GM12892 (cell line): Measurements from ENCODE around the gene SLC29A1.
"Not testable (repeated sequence)": the region's sequence is repeated elsewhere in the genome, so short reads cannot be mapped to it uniquely, and the experiment has no call there.

Experiments
- DNase-seq: peaks from one replicate; pipeline ENCODE4 v3.0.0; 2011; ENCODE audit not compliant: insufficient read length
- FAIRE-seq: peaks from 2 replicates; lab custom pipeline; 2011; peaks lifted over from hg19 to GRCh38; lab: Jason Lieb, UNC
- POLR2A ChIP-seq: IDR thresholded peaks from 2 replicates; pipeline ENCODE4 v1.6.1; 2011; ENCODE audit warnings: low read depth, low read length, control low read depth
- POLR2AphosphoS5 ChIP-seq: IDR thresholded peaks from 2 replicates; pipeline ENCODE4 v1.6.1; 2011; ENCODE audit warnings: low read depth, low read length, control low read depth
- TAF1 ChIP-seq: IDR thresholded peaks from 2 replicates; pipeline ENCODE4 v1.6.1; 2011; ENCODE audit warnings: low read depth, mild to moderate bottlenecking, control low read depth, low read length, borderline replicate concordance

The SLC29A1 gene

GRCh38 chr6:44226368-44227147, 3.2 kb downstream of the SLC29A1 start:
- no peak for FAIRE-seq

GRCh38 chr6:44227148-44227793, 3.9 kb downstream of the SLC29A1 start:
- TF ChIP-seq POLR2A (no peak), TAF1 (no peak), POLR2AphosphoS5 (no peak)
- no peak for FAIRE-seq
- DNase-seq: no peak

More at GRCh38 chr6:44226368-44227147, 3.2 kb downstream of the SLC29A1 start:
- TF ChIP-seq POLR2AphosphoS5 (no peak), POLR2A (no peak), TAF1 (no peak)
- no peak for DNase-seq

GRCh38 chr6:44228031-44228430, 4.6 kb downstream of the SLC29A1 start:
- FAIRE-seq (no peak), DNase-seq (no peak)
- TF ChIP-seq TAF1 (no peak), POLR2A (no peak), POLR2AphosphoS5 (no peak)

GRCh38 chr6:44228433-44228832, 5.0 kb downstream of the SLC29A1 start:
- no peak for DNase-seq
- no peak for TF ChIP-seq POLR2A
- TF ChIP-seq TAF1: no peak
- no peak for TF ChIP-seq POLR2AphosphoS5
- FAIRE-seq: no peak

- DNase-seq: no peak
- TF ChIP-seq TAF1 (no peak), POLR2A (no peak), POLR2AphosphoS5 (no peak)
- FAIRE-seq: no peak
Measured at GRCh38 chr6:44228836-44229235, 5.4 kb downstream of the SLC29A1 start.

- FAIRE-seq: no peak
- DNase-seq: no peak
- no peak for TF ChIP-seq POLR2A
- TF ChIP-seq TAF1: no peak
- TF ChIP-seq POLR2AphosphoS5: no peak
Measured at GRCh38 chr6:44229376-44230033, 6.1 kb downstream of the SLC29A1 start.

GRCh38 chr6:44230034-44230675, 6.8 kb downstream of the SLC29A1 start:
- TF ChIP-seq TAF1 (no peak), POLR2A (no peak), POLR2AphosphoS5 (no peak)
- DNase-seq: no peak
- no peak for FAIRE-seq

- not testable (repeated sequence) for DNase-seq
Measured at GRCh38 chr6:44231426-44231825, 8.0 kb downstream of the SLC29A1 start.

GRCh38 chr6:44232676-44233566, 9.5 kb downstream of the SLC29A1 start:
- TF ChIP-seq POLR2A: no peak
- no peak for TF ChIP-seq TAF1
- no peak for TF ChIP-seq POLR2AphosphoS5
- FAIRE-seq (no peak), DNase-seq (no peak)

More at GRCh38 chr6:44231426-44231825, 8.0 kb downstream of the SLC29A1 start:
- FAIRE-seq: not testable (repeated sequence)

- FAIRE-seq: no peak
- TF ChIP-seq TAF1: no peak
- TF ChIP-seq POLR2AphosphoS5: no peak
- TF ChIP-seq POLR2A: no peak
- DNase-seq: no peak
Measured at GRCh38 chr6:44233567-44234100, 10.2 kb downstream of the SLC29A1 start.
